ENCODE results near the gene DCDC2B.
A peak's percentile ranks its signal among the peaks of the same experiment; 100 is the strongest.

The DCDC2B gene

DNA sequence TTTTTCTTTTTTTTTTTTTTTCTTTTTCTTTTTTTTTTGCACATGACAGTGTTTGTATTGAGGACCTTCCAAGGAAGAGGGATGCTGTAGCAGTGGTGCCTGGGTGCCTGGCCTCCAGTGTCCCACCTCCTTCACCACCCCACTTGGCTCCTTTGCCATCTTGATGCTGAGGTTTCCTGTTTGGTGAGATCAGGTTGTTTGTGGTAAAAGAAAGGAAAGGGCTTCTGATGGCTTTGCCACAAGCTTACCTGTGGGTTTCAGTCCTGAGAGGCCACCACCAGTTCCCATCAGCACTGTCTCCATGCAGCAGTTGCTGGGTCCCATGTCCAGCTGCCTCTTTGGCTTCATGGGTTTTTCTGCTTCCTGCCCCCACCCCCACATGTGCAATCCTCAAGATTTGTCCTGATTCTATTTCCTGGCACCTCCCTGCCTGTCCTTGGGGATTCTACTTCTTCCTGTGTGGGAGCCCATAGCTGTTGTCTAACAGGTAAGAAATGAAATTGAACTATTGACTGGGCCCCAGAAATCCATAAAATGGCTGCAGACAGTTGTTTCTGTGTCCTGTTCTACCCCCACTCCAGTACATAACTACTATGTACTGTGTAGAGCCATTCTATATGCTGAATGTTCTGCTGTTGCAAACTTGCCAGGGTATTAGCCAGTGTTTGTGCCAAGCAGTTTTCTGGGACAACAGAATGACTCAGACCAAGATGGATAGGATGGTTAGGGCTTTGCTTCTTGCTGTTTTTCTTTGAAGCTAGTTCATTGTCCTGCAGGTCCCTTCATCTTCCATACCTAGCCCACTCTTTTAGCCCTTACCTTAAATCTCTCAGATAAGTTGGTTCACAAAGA, 12.7 kb upstream of the DCDC2B start:
- DNase-seq (ENCODE audit: low spot score), result peak; percentile 26

DNA sequence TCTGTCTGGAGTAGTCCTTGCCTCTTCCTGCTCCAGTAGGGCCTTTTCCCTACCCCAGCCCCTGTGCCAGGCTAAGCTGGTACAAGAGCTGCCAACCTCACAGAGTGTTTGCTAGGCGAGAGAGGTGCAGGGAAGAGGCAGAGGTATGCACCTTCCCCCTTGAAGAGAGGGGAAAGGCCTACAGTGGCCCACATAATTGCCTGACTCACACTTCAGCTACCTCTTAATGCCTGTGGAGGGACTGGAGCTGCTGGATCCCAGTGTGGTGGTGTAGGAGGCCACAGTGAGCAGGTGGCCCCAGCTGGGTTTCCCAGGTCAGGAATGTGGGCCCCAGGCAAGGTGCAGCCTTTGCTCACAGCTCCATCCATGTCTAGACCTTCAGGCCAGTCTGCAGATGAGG, 11.8 kb upstream of the DCDC2B start:
- no peak for DNase-seq (ENCODE audit: low spot score)

DNA sequence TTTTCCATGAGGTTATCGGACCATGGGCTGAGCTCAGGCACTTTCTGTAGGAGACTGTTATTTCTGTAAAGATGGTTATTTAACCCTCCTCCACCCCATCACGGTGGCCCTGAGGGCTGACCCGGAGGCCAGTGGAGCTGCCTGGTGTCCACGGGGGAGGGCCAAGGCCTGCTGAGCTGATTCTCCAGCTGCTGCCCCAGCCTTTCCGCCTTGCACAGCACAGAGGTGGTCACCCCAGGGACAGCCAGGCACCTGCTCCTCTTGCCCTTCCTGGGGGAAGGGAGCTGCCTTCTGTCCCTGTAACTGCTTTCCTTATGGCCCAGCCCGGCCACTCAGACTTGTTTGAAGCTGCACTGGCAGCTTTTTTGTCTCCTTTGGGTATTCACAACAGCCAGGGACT, 11.1 kb upstream of the DCDC2B start:
- DNase-seq (ENCODE audit: low spot score), result no peak

DNA sequence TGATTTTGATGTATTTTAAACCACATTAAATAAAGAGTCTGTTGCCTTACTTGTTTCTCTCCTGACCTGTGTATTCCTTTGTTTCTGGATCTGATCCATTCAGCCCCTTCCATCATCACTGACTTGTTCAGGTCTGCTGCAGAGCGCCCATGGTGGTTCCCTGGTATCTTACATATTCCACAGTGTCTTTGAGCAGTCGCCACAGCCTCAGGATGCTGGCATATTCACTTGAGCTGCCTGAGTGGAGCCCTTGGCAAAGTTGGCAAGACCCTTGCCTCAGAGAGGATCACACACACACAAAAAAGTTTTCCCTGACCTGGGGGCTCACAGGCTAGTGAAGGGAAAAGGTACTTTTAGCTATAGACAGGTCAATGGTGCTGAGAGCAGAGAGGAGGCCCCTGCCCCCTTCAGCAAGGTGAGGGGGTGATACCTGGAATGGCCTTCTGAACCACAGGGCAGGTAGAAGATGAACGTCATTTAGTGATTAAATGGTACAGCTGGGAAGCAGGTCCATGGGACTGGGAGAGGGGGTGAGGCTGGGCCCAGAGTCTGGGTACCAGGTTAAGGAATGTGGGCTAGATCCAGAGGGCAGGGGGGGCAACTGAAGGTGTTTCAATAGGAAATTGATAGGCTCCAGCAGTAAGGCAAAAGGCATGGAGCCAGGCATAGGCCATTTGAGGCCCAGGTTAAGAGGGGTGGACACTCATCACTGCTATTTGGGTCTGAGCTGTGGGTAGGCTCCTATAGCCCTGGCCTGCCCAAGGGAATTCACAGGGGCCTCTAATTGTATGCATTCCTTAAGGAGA, 10.4 kb upstream of the DCDC2B start:
- DNase-seq (ENCODE audit: low spot score), result no peak

DNA sequence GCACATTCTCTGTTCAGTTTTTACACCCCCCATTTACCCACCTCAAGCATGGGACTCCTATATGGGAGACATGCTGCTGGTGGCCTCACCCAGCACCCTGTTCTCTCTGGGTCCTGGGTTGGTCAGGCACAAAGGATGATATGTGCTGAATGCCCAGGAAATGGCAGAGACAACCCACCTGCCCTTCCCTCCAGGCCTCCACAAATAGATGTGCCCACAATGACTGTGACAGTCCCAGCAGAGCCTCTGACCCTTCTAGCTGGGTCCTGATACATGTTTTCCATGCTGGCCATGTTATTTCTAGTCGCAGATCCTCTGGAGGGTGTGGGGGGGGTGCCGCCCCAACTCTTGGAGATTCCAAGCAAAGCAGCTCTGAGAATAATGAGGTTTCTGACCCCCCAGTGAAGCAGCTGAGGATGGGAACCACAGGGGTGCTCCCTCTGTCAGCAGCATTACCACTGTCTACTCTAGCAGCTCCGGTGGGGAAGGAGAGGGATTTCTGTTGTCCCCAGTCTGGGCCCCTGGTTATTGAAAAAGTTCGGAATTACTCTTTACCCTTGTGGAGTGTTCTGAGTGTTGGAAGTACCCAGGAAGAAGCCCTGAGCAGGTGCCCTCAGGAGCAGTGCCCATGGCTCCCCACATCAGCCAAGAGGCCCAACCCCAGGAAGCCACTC, 9.7 kb upstream of the DCDC2B start:
- no peak for DNase-seq (ENCODE audit: low spot score)

DNA sequence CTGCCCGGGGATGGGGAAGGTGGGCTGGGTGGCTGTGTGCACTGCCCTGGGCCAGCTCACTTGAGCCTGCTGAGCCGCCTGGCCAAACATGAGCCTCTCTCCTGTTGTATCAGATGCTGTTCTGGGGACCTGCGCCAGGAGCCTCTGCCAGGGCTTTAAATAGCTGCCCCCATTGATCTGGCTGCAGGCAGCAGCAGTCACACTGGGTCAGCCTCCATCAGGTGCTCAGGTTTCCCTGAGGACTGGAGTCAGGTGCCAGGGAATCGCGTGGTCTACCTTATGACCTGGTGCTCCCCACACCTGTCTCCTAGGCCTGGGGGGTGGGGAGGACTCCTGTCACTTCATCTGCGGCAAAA, 9.2 kb upstream of the DCDC2B start:
- no peak for DNase-seq (ENCODE audit: low spot score)

DNA sequence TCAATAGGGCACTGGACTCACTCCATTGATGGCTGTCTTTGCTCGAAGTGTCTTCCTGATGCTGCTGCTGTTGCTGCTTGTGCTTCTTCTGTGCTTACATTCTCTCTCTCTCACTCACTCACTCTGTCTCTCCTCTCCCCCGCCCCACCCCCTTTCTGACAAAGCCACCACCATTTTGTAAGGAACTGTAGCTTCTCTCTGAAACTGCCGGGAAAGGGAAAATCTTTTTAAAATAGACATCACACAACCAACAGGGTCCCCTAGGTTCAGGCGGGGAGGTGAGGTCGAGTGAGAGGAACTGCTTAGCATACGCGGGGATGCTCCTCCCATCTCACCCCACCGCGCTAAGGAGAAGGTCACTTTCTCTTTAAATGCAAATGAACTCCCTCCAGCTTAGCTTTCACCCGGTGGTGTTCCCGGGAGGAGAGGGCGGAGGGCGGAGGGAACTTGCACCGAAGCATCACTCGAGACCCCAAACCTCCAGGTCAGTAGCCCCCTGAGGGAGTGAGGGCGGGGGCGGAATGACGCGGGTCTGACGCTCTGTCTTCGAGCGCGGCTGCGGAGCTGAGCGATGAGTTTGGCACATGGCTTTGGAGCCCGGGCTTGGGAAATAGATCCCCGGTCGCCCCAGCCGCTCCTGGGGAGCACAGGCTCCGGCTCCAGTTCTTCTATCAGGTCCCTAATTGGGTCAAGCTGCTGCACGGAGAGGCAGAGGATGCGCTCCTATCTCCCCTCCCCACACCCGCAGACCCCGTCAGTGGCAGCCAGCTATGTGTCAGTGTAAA, 8.5 kb upstream of the DCDC2B start, which contains the start of gene CCDC28B:
CCDC28B (plus strand) TSS at position 370 of the 785 bp plus-strand sequence. CDS start 1,341 bp downstream, outside the sequence.
- DNase-seq (ENCODE audit: low spot score), result peak; percentile 41

DNA sequence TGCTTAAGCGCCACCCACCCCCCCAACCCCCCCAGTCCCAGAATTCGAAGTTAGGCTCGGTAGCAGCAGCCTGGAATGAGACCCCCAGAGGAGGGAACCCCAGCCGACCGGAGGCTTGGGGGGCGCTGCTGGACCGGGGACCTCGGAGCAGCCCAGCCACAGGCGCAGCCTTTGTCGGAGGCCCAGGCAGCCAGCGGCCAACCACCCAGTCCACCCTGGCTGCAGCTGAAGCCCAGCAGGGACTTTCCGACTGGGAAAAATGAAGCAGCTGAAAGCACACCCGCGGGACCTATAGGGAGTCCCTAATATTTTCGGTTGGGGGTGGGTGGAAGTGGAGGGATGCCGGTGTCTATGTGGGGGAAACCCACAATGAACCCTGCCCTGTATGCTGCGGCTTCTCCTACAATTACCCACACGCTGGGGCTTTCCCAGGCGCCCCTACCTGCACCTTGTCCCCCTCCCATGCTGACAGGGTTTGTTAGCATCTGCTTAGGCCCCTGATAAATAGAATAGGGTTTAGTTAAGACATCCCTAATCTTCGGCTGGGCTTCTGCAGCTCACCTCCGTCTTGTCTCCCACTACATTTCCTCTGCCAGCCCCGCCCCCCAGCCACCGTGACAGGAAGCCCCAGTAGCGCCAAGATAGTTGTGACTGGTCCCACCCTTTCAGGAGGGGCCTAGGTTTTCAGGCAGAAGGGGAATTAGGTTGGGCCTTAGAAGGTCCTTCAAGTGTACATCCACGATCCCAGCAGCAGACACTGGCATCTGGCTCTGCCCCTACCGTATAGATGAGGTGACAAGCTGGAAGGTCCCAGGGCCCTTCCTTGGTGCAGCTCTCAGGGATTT, 7.7 kb upstream of the DCDC2B start:
- DNase-seq (ENCODE audit: low spot score), result peak; percentile 76

DNA sequence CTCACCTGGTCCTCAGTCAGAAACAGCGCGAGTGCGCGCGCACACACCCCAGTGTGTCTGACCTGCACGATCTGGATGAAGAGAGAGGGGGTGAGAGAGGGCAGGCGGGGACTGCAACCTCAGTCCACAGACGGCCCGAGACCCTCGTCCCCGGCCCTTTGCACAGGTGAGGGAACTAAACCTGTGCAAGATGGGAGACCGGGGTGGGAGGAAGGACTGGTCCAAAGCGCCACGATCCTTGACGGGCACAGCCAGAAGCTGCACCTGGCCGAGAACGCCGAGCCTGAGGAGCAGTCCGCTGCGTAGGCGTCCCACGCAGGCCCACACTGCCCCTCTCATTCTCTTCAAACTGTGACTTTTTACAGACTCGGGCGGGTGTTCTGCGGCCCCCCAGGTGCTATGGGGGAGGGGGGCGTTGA, 3.9 kb upstream of the DCDC2B start:
- DNase-seq (ENCODE audit: low spot score), result no peak

DNA sequence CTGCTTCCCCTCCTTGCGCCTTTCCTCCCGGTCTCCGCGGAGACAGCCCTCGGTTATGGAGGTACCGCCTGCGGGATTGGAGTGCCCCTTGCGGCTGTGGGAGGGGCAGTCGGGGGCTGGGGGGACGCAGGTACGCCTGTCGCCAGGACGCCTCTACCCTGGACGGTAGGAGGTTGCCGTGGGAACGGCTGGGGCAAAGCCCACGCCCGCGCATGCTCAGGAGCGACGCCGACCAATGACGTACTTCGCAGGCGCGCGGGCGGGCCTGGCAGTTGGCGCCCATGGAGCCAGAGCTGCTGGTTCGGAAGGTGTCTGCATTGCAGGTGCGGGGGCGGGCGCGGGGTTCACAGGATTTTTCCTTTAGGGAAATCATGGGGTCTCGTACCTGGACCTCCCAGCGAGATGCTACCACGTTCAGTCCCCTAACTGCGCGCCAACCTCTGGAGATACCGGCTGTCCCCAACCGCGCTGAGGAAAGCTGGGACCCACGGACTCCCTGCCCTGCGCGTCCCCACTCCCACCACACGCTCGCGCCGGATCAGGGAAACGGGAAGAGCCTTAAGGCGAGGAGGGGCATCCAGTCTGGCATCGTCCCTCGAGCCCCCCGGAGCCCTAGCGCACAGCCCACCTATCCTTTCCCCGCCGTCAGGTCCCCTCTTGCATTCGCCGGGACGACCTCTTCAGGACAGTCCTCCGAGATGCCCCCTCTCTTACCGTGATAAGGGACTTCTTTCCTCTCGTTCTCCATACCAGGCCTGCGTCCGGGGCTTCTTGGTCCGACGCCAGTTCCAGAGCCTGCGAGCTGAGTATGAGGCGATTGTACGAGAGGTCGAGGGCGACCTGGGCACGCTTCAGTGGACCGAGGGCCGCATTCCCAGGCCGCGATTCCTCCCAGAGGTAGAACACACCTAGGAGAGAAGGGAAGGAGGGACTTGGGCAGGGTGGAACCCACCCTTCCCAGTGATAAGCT, 3.2 kb upstream of the DCDC2B start, which contains the start of gene IQCC:
IQCC (plus strand) TSS at position 271 of the 970 bp plus-strand sequence; CDS start at position 282, 11 bp downstream.
- DNase-seq (ENCODE audit: low spot score), result peak; percentile 85

DNA sequence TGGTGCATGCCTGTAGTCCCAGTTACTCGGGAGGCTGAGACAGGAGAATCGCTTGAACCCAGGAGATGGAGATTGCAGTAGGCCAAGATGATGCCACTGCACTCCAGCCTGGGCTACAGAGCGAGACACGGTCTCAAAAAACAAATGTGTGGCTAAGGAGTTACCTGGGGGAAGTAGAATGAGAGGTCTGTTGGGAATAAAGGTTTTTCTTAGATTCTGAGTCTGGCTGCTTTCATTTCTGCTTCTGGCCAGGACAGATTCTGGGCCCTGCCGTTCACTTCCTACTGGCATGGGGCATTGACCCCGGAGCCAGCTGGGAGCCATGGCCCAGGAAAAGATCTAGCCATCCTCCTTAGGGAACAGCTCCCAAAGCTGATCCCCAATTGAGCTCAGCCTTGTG, 420 bp upstream of the DCDC2B start:
- no peak for DNase-seq (ENCODE audit: low spot score)

DNA sequence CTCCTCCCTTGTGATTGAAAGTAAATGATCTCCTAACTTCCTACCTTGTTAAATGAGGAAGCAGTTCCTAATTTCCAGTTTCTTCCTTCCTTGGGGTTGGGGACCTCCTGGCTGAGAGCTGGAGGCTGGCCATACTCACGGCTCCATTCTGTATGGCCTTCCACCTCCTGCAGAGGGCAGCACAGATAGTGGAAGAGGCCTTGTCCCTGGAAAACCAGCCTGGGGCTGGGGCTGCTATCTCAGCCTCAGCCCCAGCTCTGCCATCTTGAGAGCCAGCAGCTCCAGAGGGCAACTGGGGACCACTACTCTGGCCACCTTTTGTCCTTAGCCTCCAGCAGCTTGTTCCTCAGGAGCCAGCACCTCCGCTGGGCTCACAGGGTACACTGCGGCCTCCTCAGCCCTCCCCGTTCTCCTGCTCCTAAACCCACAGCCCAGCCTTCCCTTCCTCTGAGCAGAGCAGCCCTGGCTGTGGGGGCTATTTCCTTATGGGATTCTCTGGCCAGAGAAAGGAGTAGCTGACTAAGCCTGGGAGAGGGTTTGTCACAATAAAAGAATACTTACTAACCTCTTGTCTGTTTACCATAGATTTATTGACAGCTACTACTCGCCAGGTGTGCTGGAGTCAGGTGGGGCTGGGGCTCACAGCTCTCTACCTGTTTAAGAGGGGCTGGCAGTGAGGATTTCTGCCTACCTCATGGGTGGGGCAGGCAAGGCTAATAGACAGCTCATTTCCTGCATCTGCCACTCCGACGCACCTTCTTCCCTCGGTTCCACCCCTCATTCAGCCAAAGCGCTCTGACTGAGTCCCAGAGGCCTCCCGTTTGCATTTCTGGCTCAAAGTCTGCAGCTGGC, 7.0 kb downstream of the DCDC2B start:
- DNase-seq (ENCODE audit: low spot score), result peak; percentile 65

DNA sequence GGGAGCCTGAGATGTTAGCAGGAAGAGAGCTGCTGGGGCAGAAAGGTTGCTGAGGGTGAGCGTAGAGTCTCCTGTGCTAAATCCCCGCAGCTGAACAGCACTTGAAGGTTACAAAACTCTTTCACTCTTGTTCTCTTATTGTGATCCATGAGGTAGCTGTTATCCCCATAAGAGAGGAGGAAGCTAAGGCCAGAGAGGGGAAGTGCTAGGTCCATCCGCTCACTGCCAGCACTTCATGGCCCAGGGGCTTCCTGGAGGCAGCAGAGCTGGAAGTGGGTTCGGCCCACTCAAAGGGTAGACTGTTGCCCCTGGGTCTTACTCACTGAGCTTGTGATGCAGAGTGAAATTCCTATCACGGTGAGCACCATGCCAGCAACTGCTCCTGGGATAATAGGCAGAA, 7.7 kb downstream of the DCDC2B start:
- no peak for DNase-seq (ENCODE audit: low spot score)

DNA sequence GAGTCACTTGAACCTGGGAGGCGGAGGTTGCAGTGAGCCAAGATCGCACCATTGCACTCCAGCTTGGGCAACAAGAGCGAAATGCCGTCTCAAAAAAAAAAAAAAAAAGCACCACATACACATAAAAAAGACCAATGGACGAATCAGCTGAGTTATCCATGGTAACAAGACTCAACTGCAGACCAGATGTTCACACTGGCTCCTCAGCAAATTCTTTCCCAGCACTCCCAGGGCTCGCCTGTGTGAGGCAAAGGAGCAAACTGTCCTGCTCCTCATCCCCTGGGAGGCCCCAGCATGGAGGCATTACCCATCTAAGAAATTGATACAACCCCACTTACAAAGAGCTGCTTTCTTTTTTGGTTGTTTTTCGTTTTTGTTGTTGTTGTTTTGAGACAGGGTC, 10.1 kb downstream of the DCDC2B start:
- DNase-seq (ENCODE audit: low spot score), result no peak

DNA sequence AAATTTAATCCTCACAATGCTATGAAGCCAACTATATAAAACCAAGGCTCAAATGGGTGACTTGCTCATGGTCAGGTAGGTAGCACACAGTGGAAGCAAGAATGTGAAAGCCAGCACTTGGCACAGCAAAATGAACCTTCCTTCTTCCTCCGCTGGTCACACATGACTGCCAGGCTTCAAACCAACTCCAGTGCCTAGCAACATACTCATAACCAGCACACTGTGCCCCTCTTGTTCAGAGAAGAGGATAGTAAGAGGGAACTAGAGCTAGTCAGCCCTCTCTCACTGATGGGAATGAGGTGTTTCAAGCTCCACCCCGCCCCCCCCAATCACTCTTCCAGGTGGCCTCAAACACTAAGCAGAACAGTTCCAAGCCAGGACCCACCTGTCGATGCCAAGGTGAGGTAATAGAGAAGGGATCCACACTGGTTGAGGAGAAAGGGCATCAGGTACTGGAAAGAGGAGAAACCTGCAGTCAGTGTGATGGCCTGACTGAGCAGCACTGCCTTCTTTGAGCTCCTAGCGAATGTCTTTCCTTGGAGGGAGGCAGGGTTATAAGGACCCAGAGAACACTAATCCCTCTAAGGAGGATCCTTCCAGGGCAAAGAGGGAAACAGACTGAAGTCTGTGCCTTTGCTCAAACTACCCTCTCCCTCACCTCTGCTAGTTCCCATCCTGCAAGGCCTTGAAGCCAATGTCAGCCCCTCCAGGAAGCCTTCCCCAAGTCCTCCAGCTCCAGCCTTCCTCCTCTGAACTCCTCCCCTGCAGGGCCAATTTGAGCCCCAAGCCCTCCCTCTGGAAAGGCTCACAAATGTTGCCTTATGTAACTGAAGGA, 12.1 kb downstream of the DCDC2B start:
- DNase-seq (ENCODE audit: low spot score), result no peak

DNA sequence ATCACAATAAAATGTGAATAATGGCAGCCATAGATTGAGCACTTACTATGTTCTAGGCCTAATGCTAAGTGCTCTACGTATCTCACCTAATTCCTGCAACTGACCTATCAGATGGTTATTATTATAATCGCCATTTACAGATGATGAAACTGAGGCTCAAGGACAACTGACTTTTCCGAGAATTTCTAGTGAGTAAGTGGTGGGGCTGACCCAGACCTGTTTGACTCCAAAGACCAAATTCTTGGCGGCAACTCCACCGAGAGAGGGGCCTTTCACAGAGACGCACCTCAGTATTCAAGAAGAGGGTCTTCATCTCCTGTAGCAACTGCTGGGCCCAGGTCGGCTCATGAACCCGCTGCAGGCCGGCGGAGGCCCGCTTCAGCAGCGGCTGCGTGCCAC, 12.7 kb downstream of the DCDC2B start:
- DNase-seq (ENCODE audit: low spot score), result no peak

DNA sequence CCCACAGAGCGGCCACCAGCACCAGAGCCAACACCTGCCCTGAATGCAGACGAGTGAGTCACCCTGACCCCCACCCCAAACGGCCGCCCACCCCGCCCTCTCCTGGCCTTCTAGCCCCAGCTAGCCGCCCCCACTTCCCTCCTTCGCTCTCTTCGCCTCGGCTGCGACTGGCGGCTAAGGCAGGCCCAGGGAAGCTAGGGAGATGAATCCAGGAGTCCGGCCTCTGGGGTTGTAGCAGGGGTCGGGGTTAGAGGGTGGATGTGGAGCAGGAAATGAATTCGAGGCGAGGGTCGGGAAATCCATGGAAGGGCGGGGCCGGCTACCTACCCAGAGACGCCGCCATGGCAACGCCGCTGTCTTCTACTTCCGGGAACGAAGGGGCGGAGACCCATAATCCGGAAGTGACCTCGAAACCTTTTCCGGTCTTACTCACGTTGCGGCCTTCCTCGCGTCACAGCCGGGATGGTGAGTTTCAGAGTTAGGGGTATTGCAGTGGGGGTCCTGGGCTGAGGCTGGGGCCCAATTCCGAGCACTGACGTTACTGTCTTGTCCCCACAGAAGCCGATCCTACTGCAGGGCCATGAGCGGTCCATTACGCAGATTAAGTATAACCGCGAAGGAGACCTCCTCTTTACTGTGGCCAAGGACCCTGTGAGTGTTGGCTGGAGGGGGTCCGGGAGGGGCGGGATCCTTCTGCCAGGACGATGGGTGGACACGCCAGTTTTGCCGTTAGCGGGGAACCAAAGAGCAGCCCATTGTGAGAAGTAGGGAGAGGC, 13.3 kb downstream of the DCDC2B start, which contains the start of the genes EIF3I and TMEM234:
EIF3I (plus strand) TSS at position 428 of the 776 bp plus-strand sequence; CDS start at position 463, 35 bp downstream.
TMEM234 (minus strand) TSS at position 374 of the 776 bp plus-strand sequence; CDS start at position 343, 31 bp downstream.
- peak; percentile 93 for DNase-seq (ENCODE audit: low spot score)

Data from CD4-positive, alpha-beta T cell treated with Interleukin-2 at 100 ng/mL for 4 hours (primary cell).